Panc1 (cell line): ENCODE results near the gene LRRC39. TPM values are rescaled to one million over a fixed set of nuclear protein-coding genes. Genes with fewer than 3 reads are reported as not detected.

Experiments used
- ATAC-seq: fragments of 200-7000 bp; cut with Tn5 transposase; 2 replicates; pipeline ENCODE4 v1.9.1; 2020; ENCODE audit warnings: mild to moderate bottlenecking, moderate library complexity
- BruUV-seq: library from RNA; stranded (reverse); fragments of 400-500 nt; replicated peaks from 2 replicates; lab custom pipeline; 2021; lab: Mats Ljungman, UMichigan
- CTCF ChIA-PET: fragments of 300-600 bp; sonication (Branson Sonifier 250); formaldehyde crosslinking; loops from one replicate; lab custom pipeline; 2022; ENCODE audit warnings: antibody characterized with exemption; lab: Charles Lee
- POLR2A ChIA-PET: fragments of 300-600 bp; sonication (Branson Sonifier 250); formaldehyde crosslinking; loops from one replicate; lab custom pipeline; 2022; ENCODE audit warnings: antibody characterized with exemption; lab: Charles Lee
- DNase-seq: peaks from one replicate; pipeline ENCODE4 v3.0.0-alpha.2; 2010; ENCODE audit warnings: low read depth, low spot score
- H3K27ac ChIP-seq: 2 replicates; pipeline ENCODE4 v1.5.1; 2011; ENCODE audit warnings: mild to moderate bottlenecking, low read length, inconsistent platforms
- H3K27me3 ChIP-seq: fragments of 200-500 bp; sonication (Bioruptor generic); 2 replicates; pipeline ENCODE4 v1.6.0; 2014; ENCODE audit warnings: low read length, inconsistent platforms; ENCODE audit not compliant: control insufficient read depth, insufficient read depth
- H3K36me3 ChIP-seq: fragments of 200-500 bp; sonication (Bioruptor generic); 2 replicates; pipeline ENCODE4 v1.5.1; 2014; ENCODE audit warnings: inconsistent platforms, mild to moderate bottlenecking, low read length, moderate library complexity; ENCODE audit not compliant: control insufficient read depth, insufficient read depth
- H3K4me1 ChIP-seq: 2 replicates; pipeline ENCODE4 v1.5.1; 2011; ENCODE audit warnings: inconsistent platforms, mild to moderate bottlenecking, low read length, moderate library complexity; ENCODE audit not compliant: control insufficient read depth, insufficient read depth
- H3K4me3 ChIP-seq, 2 experiments: 2 replicates each; pipeline ENCODE4 v1.5.1; 2011 to 2012; ENCODE audit warnings: low read depth in 2 of 2, low read length in 2 of 2, mild to moderate bottlenecking in 2 of 2, inconsistent platforms in 1 of 2, moderate library complexity in 1 of 2
- H3K9me3 ChIP-seq: fragments of 200-500 bp; sonication (Bioruptor generic); 2 replicates; pipeline ENCODE4 v1.5.1; 2014; ENCODE audit warnings: low read depth, mild to moderate bottlenecking, inconsistent platforms, low read length, moderate library complexity; ENCODE audit not compliant: control insufficient read depth, insufficient read depth
- POLR2AphosphoS5 ChIP-seq: IDR thresholded peaks from 2 replicates; pipeline ENCODE4 v1.6.1; 2012; ENCODE audit warnings: mild to moderate bottlenecking, low read depth, low read length, moderate library complexity
- SIN3A ChIP-seq: IDR thresholded peaks from 2 replicates; pipeline ENCODE4 v1.6.1; 2012; ENCODE audit warnings: low read depth, mild to moderate bottlenecking, low read length, moderate library complexity, borderline replicate concordance; ENCODE audit not compliant: insufficient read depth
- TCF7L2 ChIP-seq: IDR thresholded peaks from 2 replicates; pipeline ENCODE4 v1.6.1; 2011; ENCODE audit warnings: mild to moderate bottlenecking, low read depth, low read length, inconsistent platforms
- in situ Hi-C: cut with HindIII; loops from 2 replicates; pipeline ENCODE4 v1.10.0; 2016; ENCODE audit warnings: low sequenced_read_pairs, low pct_unique_long_range_greater_than_20kb
- intact Hi-C: fragments of 100-400 bp; cut with micrococcal nuclease; formaldehyde crosslinking; loops from one replicate; pipeline ENCODE4 v1.10.0; 2022; ENCODE audit not compliant: unreplicated experiment
- total RNA-seq: library from RNA; stranded (reverse); gene quantifications from one replicate; pipeline ENCODE4 v1.2.1, GENCODE V29; 2021; ENCODE audit not compliant: unreplicated experiment
- TF ChIP-seq, protein P1 (sequence below): fragments of 450-650 bp; IDR thresholded peaks from 2 replicates; pipeline ENCODE4 v1.5.1; 2017; ENCODE audit warnings: mild to moderate bottlenecking
- TF ChIP-seq, protein P2 (sequence below), 2 experiments: IDR thresholded peaks; 2 replicates each; pipeline ENCODE4 v1.6.1; 2011 to 2012; ENCODE audit warnings: low read depth in 2 of 2, control low read depth in 1 of 2, low read length in 1 of 2, mild to moderate bottlenecking in 1 of 2, moderate library complexity in 1 of 2; ENCODE audit not compliant: insufficient read depth in 1 of 2

Gene LRRC39
- total RNA-seq, 1 experiment from 2014 or later = 0.26 TPM

DNA sequence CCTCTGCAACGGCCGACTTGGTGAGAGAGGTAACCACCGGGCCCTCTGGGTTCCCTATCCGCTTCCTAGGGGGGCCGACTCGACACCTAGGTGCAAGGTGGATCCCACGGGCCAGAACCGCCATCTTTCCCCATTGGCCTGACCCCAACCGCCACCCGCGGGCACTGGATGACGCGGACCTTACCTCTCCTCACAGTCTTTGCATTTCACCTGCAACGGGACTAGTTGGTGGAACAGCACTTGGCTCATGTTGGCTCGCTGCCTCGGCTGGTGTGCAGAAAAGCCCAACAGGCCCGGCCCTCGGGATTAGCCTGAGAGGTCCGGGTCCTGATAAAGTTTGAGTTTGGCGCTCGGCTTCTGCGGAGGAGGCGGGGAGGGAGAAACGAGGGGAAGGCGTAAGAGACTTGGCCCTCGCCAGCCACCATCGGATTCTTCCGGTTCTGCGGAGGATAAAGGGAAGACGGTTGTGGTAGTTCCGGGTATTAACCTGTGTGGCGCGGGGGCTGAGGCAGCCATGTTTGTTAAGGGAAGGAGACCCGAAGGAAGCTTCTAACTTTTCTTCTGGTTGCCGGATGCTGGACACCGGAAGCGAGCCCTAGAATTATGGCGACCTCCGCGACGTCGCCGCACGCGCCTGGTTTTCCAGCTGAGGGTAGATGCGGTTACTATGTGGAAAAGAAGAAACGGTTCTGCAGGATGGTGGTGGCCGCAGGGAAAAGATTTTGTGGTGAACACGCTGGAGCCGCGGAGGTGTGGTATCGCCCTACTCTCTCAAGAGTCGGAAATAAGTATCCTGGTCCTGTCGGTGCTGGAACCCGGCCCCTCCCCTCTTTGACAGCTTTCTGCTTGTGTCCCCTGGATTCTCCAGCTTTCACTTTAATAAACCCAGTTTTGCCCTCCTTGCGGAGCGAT is 45.2 kb downstream of the LRRC39 start, which contains the start of the genes SASS6 and TRMT13:
SASS6 (minus strand) TSS at position 365 of the 912 bp plus-strand sequence; CDS start at position 249, 116 bp downstream.
TRMT13 (plus strand) TSS at position 598 of the 912 bp plus-strand sequence; CDS start at position 604, 6 bp downstream.
- Histone ChIP-seq H3K27ac (peak within 1 kb of the TSS; percentile 87), H3K36me3 (peaks cover 3% of the 10 kb centered on the region; the same call in 1 of the 2 replicates), H3K4me1 (peaks cover 20% of the 10 kb centered on the region), H3K4me3 (peak within 1 kb of the TSS; percentile 84 to 86), H3K27me3 (no peaks in the 10 kb centered on the region), H3K9me3 (no peaks in the 10 kb centered on the region)
- ChIA-PET POLR2A (interaction anchor here (0.6 kb wide), 2 partner anchors 93 to 115 kb away, joined by 6 to 10 read pairs; no protein-coding TSS in a partner anchor), CTCF (no interaction called here)
- DNase-seq = peak; percentile 84
- no TSS peak for BruUV-seq
- intact Hi-C loops (no loop called here), in situ Hi-C loops (no loop called here)
- peak; percentile 99 for ATAC-seq
- TF ChIP-seq SIN3A = peak; percentile 66; the same call in 1 of the 2 replicates
- peak; percentile 91 for TF ChIP-seq TCF7L2
- TF ChIP-seq POLR2AphosphoS5 = peak; percentile 77
- TF ChIP-seq, protein P1, sequence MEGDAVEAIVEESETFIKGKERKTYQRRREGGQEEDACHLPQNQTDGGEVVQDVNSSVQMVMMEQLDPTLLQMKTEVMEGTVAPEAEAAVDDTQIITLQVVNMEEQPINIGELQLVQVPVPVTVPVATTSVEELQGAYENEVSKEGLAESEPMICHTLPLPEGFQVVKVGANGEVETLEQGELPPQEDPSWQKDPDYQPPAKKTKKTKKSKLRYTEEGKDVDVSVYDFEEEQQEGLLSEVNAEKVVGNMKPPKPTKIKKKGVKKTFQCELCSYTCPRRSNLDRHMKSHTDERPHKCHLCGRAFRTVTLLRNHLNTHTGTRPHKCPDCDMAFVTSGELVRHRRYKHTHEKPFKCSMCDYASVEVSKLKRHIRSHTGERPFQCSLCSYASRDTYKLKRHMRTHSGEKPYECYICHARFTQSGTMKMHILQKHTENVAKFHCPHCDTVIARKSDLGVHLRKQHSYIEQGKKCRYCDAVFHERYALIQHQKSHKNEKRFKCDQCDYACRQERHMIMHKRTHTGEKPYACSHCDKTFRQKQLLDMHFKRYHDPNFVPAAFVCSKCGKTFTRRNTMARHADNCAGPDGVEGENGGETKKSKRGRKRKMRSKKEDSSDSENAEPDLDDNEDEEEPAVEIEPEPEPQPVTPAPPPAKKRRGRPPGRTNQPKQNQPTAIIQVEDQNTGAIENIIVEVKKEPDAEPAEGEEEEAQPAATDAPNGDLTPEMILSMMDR = no peak

DNA sequence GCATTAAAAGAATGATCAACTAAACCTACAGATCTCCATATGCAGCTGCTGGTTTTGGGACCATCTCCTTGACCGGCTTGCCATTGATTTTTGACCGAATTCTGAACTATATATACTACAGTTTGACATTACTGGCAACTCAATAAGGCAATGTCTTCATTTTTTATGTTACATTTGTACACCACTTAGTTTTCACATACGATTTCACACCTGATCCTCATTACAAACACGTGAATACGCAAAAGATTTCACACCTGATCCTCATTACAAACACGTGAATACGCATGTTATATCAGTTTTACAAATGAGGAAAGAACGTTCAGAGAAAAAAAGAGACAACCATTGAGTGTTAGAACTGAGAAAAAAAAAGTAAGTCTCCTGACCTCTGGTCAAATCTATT is 46.4 kb downstream of the LRRC39 start:
- no TSS peak for BruUV-seq
- ATAC-seq = no peak
- Histone ChIP-seq H3K27me3 (no peaks in the 10 kb centered on the region), H3K36me3 (peaks cover 3% of the 10 kb centered on the region; the same call in 1 of the 2 replicates), H3K27ac (peak overlapping the region; percentile 87), H3K4me3 (peak overlapping the region; percentile 84 to 86), H3K4me1 (peaks cover 20% of the 10 kb centered on the region), H3K9me3 (no peaks in the 10 kb centered on the region)
- DNase-seq = no peak
- CTCF ChIA-PET = no interaction called here
- POLR2A ChIA-PET = no interaction called here
- in situ Hi-C loops = no loop called here
- intact Hi-C loops = no loop called here
- no peak for TF ChIP-seq SIN3A
- TF ChIP-seq, protein P1 = no peak

DNA sequence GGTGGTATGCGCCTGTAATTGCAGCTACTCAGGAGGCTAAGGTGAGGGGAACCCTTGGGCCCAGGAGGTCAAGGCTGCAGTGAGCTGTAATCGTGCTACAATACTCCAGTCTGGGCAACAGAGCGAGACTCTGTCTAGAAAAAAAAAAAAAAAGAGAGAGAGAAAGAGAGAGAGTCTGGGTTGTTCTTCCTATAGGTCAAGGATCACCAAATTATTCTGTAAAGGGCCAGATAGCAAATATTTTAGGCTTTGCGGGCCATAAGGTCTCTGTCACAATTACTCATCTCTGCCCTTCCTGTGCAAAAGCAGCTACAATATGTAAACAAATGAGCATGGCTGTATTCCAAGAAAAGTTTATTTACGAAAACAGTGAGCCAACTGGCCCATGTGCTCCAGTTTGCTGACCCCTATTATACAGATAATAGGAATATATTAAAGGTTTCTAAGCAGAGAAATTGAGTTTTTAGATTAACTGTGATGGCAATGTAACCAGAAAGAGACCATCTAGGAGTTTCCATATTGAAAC is 47.4 kb downstream of the LRRC39 start:
- ChIA-PET CTCF (no interaction called here), POLR2A (no interaction called here)
- ATAC-seq (no peak), DNase-seq (peak; percentile 20)
- Histone ChIP-seq H3K27me3 (no peaks in the 10 kb centered on the region), H3K4me3 (no peak overlapping the region; a peak in 1 of 4 replicates), H3K4me1 (peaks cover 20% of the 10 kb centered on the region), H3K9me3 (no peaks in the 10 kb centered on the region), H3K36me3 (peaks cover 3% of the 10 kb centered on the region; the same call in 1 of the 2 replicates), H3K27ac (no peak overlapping the region)
- no TSS peak for BruUV-seq
- in situ Hi-C loops = no loop called here
- no peak for TF ChIP-seq SIN3A
- no peak for TF ChIP-seq POLR2AphosphoS5
- TF ChIP-seq, protein P1 = no peak
- TF ChIP-seq, protein P2, sequence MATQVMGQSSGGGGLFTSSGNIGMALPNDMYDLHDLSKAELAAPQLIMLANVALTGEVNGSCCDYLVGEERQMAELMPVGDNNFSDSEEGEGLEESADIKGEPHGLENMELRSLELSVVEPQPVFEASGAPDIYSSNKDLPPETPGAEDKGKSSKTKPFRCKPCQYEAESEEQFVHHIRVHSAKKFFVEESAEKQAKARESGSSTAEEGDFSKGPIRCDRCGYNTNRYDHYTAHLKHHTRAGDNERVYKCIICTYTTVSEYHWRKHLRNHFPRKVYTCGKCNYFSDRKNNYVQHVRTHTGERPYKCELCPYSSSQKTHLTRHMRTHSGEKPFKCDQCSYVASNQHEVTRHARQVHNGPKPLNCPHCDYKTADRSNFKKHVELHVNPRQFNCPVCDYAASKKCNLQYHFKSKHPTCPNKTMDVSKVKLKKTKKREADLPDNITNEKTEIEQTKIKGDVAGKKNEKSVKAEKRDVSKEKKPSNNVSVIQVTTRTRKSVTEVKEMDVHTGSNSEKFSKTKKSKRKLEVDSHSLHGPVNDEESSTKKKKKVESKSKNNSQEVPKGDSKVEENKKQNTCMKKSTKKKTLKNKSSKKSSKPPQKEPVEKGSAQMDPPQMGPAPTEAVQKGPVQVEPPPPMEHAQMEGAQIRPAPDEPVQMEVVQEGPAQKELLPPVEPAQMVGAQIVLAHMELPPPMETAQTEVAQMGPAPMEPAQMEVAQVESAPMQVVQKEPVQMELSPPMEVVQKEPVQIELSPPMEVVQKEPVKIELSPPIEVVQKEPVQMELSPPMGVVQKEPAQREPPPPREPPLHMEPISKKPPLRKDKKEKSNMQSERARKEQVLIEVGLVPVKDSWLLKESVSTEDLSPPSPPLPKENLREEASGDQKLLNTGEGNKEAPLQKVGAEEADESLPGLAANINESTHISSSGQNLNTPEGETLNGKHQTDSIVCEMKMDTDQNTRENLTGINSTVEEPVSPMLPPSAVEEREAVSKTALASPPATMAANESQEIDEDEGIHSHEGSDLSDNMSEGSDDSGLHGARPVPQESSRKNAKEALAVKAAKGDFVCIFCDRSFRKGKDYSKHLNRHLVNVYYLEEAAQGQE (IDR thresholded peaks at IDR 0.05; ENCODE audit: insufficient read depth in 1 of 2, low read depth in 2 of 2, low read length in 1 of 2) = no peak
- intact Hi-C loops = no loop called here
